Right atrium auricular region (tissue), 2 donors: ENCODE results near the gene ZMIZ1. TPM values are rescaled to one million over a fixed set of nuclear protein-coding genes. Genes with fewer than 3 reads are reported as not detected.

Experiments
- DNase-seq: peaks from one replicate; pipeline ENCODE4 v3.0.0-alpha.2; 2019; ENCODE audit warnings: low spot score
- H3K27ac ChIP-seq, 2 donors: fragments of 200-600 bp; sonication (generic); 1 replicate in 1 of 2; 2 replicates in 1 of 2; pipeline ENCODE4 v1.5.1; 2016 to 2019
- H3K27me3 ChIP-seq, 2 donors: fragments of 200-600 bp; sonication (generic); one replicate each; pipeline versions ENCODE4 v1.5.1 to v1.6.0; 2017 to 2019
- H3K36me3 ChIP-seq: fragments of 200-600 bp; sonication (generic); one replicate; pipeline ENCODE4 v1.5.1; 2016
- H3K4me1 ChIP-seq, 2 donors: fragments of 200-600 bp; sonication (generic); one replicate each; pipeline versions ENCODE4 v1.5.1 to v1.6.0; 2017 to 2019
- H3K4me3 ChIP-seq, 2 donors: fragments of 200-600 bp; sonication (generic); 1 replicate in 1 of 2; 2 replicates in 1 of 2; pipeline ENCODE4 v1.5.1; 2017 to 2019; ENCODE audit warnings: mild to moderate bottlenecking in 1 of 2, moderate library complexity in 1 of 2
- H3K9me3 ChIP-seq, 2 donors: fragments of 200-600 bp; sonication (generic); one replicate each; pipeline ENCODE4 v1.5.1; 2019
- CTCF ChIP-seq, 2 donors: fragments of 200-600 bp; sonication (generic); IDR thresholded peaks; one replicate each; pipeline ENCODE4 v1.5.1; 2019; ENCODE audit warnings: antibody characterized with exemption in 2 of 2
- total RNA-seq, 2 donors: library from RNA; depleted of rRNA; stranded (reverse); fragments of >200 nt; gene quantifications; one replicate each; pipeline ENCODE4 v1.1.0, GENCODE V29; 2016

Gene ZMIZ1
- total RNA-seq, 2 donors from 2014 or later = 59.3 to 71.0 TPM

GRCh38 chr10:79184657-79185056 is 115.9 kb downstream of the ZMIZ1 start:
- Histone ChIP-seq H3K4me1 (peaks cover 0 to 100% of the 10 kb centered on the region in 2 donors), H3K27ac (peak overlapping the region; percentile 64 to 71), H3K36me3 (peaks cover 11% of the 10 kb centered on the region), H3K9me3 (no peaks in the 10 kb centered on the region), H3K27me3 (no peaks in the 10 kb centered on the region), H3K4me3 (no peak overlapping the region)
- DNase-seq = no peak
- TF ChIP-seq CTCF (IDR thresholded peaks at IDR 0.05) = no peak

- H3K36me3 ChIP-seq = peaks cover 11% of the 10 kb centered on the region
- H3K9me3 ChIP-seq = no peaks in the 10 kb centered on the region
- H3K27me3 ChIP-seq = no peaks in the 10 kb centered on the region
- no peak for DNase-seq
- TF ChIP-seq CTCF (IDR thresholded peaks at IDR 0.05) = no peak
- no peak overlapping the region for H3K4me3 ChIP-seq
- peaks cover 0 to 100% of the 10 kb centered on the region in 2 donors for H3K4me1 ChIP-seq
- H3K27ac ChIP-seq = peak overlapping the region; percentile 64 to 71
These were observed 116.5 kb downstream of the ZMIZ1 start for GRCh38 chr10:79185067-79185774.

- Histone ChIP-seq H3K4me3 (no peak overlapping the region), H3K4me1 (peaks cover 0 to 99% of the 10 kb centered on the region in 2 donors)
- DNase-seq = no peak
These were observed 117.1 kb downstream of the ZMIZ1 start for GRCh38 chr10:79185796-79186374.

GRCh38 chr10:79186486-79187120 is 117.8 kb downstream of the ZMIZ1 start:
- Histone ChIP-seq H3K4me3 (no peak overlapping the region), H3K36me3 (peaks cover 11% of the 10 kb centered on the region), H3K9me3 (no peaks in the 10 kb centered on the region), H3K4me1 (peaks cover 0 to 99% of the 10 kb centered on the region in 2 donors), H3K27ac (peak overlapping the region; percentile 64 to 71), H3K27me3 (no peaks in the 10 kb centered on the region)
- TF ChIP-seq CTCF (IDR thresholded peaks at IDR 0.05) = no peak
- DNase-seq = no peak

More at GRCh38 chr10:79185796-79186374, 117.1 kb downstream of the ZMIZ1 start:
- Histone ChIP-seq H3K27me3 (no peaks in the 10 kb centered on the region), H3K36me3 (peaks cover 11% of the 10 kb centered on the region), H3K9me3 (no peaks in the 10 kb centered on the region), H3K27ac (peak overlapping the region; percentile 64 to 71)
- TF ChIP-seq CTCF (IDR thresholded peaks at IDR 0.05) = no peak

GRCh38 chr10:79187121-79187940 is 118.6 kb downstream of the ZMIZ1 start:
- Histone ChIP-seq H3K9me3 (no peaks in the 10 kb centered on the region), H3K36me3 (peaks cover 11% of the 10 kb centered on the region), H3K4me1 (peaks cover 0 to 99% of the 10 kb centered on the region in 2 donors), H3K27me3 (no peaks in the 10 kb centered on the region), H3K27ac (peak overlapping the region; percentile 64 to 71), H3K4me3 (no peak overlapping the region)
- DNase-seq = no peak
- TF ChIP-seq CTCF (IDR thresholded peaks at IDR 0.05) = no peak
